ENCODE results near the gene ENG.
"Not testable (repeated sequence)": the region's sequence is repeated elsewhere in the genome, so short reads cannot be mapped to it uniquely, and the experiment has no call there.

The ENG gene

DNA sequence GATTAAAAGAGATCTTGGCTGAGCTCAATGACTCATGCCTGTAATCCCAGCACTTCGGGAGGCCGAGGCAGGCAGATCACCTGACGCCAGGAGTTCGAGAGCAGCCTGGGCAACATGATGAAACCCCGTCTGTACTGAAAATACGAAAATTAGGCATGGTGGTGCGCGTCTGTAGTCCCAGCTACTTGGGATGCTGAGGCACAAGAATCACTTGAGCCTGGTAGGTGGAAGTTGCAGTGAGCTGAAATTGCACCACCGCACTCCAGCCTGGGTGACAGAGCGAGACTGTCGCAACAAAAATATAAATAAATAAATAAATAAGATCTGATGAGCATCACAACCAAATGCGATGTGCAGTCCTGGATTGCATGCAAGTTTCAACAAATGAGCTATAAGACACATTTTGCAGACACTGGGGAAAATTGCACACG is 8.7 kb upstream of the ENG start:
- no peak for DNase-seq

DNA sequence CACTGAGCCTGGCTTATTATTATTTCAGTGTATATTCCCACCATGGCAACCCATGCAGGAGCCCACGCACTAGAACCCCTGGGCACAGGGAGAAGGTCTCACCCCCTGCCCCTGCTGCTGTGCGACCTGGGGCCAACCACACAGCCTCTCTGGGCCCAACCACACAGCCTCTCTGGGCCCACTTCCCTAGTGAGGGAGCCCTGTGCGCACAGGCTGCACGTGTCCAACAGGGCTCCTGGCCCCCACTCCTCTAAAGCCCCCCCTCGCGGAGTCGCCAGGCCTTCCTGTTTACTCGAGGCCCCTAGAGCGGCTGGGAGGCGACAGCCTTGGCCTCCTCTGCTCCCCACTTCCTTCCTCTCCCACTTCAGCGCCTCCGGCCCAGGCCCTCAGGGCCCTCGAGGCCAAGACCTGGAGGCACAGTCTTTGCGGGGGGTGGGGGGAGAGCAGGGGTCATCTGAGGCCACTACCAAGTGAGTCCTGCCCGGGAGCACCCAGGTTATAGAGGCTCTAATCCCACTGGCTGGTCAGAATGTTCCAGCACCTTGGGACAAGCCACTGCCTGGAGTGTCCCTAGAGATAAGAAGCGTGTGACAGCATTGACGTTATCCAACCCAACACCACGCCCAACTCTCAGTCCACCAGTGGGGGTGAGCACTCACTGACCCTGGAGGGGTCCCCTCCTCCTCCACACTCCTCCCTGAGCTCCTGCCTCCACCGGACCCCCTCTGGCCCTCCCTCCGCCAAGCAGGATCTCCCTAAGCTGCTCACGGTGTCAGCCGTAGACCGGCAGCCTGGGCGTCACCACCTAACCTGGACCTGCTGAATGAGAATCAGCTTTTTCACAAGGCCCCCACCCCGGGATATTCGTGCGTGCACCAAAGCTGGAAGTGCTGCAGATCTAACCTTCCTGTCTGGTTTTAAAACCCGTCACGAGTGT is 7.9 kb upstream of the ENG start:
- DNase-seq: no peak

DNA sequence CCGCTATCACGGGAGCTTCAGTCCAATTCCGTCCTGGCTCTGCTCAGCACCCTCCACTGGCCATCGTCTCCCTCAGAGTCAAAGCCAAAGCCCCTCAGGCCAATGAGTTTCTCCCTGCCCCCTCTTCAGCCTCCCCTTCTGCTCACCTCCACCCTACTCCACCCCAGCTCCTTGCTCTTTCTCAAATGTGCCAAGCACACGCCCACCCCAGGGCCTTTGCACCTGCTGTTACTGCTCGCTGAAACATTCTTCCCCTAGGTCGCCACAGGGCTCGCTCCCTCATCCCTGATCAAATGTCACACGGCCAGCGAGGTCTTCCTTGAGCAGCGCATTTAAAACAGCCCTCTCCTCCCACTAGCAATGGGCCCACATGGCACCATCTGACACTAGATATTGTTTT is 6.3 kb upstream of the ENG start:
- DNase-seq: no peak

DNA sequence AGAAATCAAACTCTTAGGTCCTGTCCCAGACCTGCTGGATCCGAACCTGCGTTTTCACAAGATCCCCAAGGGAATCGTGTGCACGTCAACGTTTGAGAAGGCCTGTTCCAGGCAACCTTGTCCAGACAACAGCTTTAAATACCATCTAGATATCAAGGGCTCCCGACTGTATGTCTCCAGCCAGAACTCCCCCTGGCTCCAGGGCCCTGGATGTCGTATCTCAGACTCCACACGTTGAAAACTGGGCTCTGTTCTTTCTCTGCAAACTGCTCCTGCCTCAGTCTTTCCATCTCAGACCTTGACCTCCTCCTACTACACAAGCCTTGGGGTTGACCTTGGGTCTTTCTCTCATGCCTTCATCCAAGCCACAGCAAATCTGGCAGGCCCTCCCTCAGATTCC is 5.8 kb upstream of the ENG start:
- no peak for DNase-seq

DNA sequence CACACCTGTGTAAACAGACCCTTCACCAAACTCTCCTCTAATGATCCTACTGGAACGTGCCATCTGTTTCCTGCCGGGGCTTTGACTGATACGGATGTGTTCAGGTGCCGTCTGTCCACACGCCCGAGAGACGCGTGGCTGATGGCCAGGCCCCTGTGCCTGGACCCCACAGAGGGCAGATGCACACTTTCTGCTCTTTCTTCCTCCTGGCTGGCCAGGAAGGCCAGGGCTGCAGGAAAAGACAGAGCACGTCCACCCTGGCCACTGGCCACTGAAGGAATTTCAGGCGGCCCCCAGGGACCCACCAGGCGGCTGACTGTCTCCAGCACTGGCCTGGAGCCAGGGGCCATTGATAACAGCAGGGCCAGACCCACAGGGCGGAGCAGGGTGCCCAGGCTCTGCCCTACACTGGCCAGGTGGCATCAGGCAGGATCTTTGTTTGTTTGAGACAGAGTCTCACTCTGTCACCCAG is 3.6 kb upstream of the ENG start:
- DNase-seq: peak; percentile 24

DNA sequence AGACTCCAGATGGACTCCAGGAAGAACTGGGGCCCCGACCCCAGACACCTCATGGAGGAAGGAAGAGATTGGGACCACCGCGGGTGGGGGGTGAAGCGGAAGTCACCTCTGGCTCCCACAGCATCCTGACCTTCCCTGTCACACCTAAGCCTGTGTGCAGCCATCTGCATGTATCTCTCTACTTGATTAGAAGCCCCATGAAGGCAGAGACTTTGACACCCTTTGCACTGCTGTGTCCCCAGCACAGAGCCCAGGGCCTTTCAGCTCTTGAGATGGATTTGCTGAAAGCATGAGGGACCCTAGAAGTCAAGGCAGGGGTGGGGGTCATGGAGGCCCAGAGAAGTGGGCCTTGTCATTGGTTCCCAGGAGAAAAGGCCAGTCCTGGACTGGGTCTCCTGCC is 2.8 kb upstream of the ENG start:
- DNase-seq: no peak

DNA sequence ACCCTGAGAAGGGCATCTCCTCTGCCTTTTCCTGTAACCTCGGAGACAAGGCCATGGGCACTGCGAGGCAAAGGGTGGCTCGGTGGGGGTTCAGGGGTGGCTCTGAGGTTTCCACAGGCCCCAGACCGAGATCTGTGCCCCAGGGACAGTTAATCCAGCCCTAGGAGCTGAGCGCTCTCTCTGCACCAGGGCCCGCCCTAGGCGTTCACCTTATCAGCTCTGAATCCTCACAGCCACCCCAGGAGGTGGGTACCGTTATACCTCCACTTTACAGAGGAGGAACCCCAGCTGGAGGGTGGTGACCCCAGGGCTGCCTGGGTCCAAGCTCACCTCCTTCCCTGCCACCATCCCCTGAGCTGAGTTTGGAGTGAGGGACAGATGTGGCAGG is 2.3 kb upstream of the ENG start:
- no peak for DNase-seq

DNA sequence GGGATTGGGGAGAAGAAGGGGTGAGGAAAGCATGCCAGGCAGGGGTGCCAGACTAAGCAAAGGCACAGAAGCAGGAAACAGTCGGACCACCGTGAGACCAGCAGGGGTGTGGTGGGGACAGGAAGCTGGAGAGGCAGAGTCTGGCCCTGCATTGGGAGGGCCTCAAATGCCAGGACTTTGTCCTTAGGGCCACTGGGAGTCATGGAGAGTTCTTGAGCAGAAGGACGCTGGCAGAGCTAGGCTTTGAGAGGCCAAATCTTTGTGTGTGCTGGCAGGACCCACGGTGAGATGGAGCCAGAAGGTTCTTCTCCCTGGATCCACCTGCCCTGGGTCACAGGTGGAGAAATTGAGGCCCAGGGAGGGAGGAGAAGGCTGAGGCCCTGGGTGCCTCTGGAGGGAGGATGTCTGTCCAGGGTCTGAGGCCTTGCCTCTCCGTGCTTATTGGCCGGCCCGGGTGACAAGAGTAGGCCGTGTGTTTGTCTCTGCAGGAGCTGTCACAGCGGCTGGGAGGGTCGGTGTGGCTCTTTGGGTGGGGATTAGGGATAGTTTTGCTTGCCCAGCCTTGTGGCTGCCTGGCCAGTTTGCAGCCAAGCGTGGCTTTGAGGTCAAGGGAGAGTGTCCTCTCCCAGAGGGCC is 1.8 kb upstream of the ENG start:
- DNase-seq: no peak

DNA sequence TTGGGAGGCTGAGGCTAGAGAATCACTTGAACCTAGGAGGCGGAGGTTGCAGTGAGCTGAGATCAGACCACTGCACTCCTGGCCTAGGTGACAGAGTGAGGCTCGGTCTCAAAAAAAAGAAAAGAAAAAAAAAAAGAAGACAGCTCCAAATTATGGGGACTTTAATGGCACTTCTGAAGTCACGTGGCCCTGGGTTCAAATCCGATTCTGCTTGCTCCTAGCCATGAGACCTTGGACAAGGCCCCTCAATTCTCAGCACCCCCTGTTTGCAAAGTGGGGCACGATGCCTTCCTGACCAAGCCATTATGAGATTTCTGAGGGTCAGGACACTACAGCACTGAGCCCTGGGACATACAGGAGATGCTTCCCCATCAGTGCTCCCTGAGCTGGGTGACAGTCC is 1.1 kb upstream of the ENG start:
- no peak for DNase-seq

DNA sequence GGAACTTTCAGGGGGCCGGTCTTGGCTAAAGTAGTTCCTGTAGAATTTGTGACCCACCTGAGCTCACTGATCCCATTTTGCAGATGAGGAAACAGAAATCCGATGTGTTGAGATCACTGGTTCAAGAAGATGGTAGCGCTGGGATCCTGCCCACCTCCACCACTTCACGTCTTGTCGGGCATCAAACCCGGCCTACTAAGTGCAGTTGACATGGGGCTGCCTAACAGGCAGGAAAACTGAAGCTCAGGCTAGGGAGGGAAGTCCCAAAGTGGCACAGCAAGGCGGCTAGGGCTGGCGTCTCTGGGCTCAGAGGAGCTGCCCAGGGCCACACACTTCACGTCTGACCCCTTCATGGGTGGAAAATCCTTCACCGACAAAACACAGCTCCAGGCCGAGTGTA is 502 bp upstream of the ENG start:
- no peak for DNase-seq

DNA sequence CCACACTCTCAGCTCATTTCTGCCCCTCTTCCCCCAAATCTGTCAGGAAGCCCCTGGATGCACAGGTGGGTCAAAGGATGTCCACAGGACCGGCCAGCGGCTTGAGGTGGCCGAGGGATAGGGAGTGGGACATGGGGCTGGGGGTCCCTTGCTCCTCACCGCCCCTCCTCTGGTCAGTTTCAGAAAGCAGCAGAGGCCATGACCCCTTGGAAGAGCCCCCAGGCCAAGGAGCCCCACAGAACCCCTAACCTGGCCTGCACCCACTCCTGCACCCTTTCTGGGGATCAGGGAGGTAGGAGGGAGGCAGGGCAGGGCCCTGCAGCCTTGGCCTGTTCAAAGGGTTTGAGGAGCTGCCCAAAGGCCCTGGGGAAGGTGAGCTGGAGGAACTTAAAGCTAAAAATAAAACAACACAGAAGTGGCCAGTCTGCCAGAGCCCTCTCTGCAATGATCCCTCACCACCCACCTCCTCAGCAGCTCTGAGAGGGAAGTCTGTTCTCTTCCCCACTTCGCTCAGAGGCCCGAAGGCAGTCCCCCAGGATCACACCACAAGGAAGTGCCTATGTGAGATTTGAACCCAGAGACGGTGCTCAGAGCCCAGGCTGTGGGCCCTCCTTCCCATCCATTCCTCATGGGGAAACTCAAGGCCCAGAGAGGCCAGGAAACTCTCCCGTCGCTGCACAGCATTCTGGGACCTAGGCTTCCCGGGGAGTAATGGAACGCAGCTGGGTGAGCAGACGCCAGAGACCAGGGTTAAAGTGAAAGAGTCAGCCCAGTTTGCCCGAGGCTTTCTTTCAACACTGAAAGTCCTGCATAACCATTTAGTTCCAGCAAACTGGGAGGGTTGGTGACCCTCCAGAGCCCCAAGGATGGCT is 910 bp downstream of the ENG start:
- no peak for DNase-seq

DNA sequence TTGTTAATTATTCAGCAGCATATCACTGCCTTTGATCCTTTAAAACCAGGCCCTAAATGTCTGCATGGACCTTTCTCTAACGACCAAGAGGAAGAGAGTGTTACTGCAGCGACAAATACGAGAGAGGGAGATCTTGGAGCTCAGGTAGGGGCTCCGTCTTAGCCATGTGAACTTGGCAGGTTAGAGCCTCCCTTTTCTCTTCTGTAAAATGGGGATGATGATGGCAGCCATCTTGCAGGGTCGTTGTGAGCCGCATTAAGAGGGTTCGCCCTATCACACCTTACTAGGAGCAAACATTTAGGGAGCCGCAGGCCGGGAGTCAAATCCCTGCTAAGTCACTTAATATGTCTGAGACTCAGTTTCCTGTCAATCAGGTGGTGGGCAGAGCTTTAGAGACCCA is 1.6 kb downstream of the ENG start:
- DNase-seq: no peak

DNA sequence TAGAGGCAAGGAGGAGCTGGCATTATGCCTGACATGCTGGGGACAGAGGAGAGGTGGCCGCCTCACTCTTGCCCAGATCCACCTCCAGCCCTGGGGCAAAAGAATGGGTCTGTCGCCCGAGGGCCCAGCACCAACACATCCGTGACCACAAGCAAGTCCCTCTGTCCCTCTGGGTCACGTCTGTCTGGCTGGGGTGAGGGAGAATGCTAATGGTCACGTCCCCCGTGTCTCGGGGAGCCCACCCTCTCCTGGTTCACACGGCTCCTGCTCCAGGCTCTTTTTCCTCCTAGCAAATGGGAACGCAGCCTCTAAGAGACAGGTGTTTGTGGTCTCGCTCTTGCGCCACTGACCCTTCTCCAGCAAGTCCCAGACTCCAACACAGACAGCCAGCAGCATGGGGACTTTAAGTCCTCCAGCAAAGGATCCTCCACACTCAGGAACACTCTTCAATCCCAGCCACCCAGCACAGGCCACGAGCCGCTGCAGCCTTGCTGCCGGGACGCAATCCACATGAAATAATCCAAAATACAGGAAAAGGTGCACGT is 4.1 kb downstream of the ENG start:
- no peak for DNase-seq

DNA sequence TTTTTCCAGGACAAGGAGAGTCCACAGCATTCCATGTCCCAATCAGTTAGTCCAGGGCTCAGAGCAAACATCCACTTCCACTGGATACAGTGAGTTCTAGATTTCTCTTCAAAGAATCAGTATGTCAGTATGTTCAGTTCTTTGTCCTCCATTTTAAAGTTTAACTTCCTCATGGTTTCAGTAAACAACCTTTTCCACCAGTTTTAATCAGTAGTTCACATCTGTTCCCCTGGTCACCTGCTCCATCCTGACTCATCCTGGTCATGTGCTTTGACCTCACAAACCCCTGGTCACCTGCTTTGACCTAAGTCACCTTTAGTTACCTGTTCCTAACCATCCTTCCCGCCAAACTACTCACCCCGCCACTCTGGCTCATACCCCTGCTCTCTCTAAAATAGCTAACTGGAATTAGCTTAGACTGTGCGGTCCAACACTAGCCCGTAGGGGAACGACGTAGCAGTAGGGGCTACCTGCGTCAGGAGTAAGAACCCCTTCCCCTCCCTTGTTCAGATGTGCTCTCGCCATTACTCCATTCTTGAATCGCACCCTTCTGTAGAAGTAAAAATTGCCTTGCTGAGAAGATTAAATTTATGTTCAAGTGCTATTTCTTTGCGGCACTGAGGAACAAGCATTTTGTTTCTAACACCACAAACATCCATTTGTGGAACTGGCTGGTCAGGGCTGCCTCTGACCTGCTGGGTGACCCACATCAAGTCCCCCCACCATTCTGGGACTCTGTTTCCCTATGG is 5.5 kb downstream of the ENG start:
- DNase-seq: no peak

DNA sequence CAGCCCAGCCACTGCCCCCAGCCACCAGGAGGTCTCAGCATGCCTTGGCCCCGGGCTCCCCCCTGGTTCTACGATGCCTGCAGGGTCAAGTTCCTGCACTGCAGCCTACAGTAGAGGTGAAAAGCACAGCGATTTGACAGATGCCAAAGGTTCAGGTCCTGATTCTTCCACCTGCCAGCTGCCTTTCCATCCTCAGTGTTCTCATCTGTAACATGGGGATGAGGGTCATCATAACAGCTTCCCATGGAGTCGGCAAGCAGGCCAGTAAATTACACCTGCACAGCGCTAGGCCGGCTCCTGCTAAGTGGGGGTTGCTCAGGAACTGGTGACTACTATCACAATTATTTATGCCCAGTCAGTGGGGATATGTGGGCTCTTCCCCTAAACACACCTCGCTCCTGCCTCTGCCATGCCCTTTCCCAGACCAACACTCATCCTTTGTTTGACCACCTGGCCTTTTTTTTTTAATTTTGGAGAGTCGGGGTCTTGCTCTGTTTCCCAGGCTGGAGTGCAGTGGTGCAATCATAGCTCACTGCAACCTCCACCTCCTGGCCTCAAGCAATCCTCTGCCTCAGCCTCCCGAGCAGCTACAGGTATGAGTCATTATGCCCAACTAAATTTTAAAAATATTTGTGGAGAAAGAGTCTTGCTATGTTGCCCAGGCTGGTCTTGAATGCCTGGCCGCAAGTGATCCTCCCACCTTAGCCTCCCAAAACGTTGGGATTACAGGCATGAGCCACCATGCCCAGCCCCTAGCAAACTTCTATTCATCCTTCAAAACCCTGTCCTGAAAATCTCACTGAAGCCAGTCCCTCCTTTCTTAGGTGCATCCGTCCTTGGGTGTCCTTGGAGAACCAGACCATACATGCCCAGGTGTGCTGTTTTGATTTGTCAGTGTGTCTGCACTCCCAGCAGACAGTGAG is 6.4 kb downstream of the ENG start:
- DNase-seq: no peak

DNA sequence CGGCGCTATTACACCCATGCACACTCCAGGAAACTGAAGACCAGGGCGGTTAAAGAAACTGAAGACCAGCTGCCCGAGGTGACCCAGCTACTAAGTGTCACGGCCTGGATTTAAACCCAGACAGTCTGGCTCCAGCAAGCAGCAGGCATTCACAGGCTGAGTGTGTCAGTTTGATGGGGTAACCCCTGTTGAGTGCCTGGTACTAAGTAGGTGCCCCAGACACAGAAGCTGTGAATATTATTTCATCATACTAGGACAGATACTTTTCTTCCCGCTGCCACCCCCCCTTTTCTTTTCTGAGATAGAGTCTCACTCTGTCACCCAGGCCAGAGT is 7.3 kb downstream of the ENG start:
- DNase-seq: no peak

DNA sequence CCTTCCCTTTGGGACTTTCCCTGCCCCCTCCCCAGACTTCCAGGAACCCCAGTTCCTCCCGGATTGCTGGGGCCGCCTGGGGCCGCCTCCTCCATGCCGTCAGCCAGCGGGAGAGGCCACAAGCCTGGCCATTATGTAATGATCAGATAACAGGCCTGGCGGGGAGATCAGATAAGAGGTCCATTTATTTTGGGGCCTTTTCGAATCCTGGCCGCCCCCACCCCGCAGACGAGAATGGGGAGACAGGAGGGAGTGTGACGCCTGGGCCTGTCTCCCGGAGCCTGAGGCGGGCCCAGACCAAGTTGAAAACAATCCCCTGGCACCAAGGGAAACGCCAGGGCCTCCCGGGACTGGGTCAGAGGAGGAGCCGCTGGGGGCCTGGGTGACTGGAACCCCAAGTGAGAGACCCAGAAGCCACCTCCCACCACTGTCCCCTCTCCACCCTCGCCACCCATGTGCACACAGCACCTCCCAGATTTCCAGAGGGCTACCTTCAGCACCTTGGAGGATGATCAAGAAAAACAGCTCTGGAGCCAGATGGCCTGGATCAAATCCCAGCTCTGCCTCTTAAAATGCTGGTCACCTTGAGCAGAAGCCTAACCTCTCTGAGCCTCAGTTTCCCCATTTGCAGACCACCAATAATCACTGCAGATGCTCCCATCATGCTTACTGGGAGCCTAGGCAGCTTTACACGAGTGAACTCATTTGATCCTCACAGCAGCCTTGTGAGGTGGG is 7.8 kb downstream of the ENG start:
- no peak for DNase-seq

DNA sequence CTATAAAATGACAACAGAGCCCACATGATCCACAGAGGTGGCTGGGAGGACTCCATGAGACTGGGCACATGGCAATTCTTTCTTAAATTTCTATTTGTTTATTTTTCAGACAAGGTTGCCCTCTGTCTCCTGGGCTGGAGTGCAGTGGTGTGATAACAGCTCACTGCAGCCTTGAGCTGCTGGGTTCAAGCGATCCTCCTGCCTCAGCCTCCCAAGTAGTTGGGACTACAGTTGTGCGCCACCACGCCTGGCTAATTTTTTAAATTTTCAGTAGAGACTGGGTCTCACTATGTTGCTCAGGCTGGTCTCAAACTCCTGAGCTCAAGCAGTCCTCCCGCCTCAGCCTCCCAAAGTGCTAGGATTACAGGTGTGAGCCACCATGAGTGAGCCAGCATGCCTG is 8.8 kb downstream of the ENG start:
- not testable (repeated sequence) for DNase-seq

DNA sequence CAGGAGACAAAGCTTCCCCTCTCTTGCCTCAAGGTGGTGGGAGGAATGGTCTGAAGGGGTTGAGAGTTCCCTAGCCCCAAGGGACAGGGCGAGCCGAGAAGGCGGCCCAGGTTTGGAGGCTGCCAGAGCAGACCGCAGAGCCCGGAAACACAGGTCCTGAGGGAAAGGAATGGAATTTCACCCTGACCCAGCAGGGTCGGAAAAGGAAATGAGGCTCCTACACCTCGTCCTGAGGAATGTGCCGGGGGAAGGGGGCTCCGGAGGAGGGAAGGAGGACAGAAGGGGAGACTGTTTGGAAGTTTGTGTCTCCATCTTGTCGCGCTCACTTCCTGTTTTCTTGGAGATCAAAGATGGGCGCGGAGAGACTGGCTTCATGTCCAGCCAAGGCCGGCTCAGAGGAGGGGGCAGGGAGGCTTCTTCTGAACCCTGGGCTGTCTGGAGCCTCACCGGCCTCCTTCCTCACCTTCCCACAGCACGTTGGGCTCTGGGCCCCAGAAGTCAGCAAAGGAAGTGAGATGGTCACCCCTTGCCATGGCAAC is 9.6 kb downstream of the ENG start:
- no peak for DNase-seq

DNA sequence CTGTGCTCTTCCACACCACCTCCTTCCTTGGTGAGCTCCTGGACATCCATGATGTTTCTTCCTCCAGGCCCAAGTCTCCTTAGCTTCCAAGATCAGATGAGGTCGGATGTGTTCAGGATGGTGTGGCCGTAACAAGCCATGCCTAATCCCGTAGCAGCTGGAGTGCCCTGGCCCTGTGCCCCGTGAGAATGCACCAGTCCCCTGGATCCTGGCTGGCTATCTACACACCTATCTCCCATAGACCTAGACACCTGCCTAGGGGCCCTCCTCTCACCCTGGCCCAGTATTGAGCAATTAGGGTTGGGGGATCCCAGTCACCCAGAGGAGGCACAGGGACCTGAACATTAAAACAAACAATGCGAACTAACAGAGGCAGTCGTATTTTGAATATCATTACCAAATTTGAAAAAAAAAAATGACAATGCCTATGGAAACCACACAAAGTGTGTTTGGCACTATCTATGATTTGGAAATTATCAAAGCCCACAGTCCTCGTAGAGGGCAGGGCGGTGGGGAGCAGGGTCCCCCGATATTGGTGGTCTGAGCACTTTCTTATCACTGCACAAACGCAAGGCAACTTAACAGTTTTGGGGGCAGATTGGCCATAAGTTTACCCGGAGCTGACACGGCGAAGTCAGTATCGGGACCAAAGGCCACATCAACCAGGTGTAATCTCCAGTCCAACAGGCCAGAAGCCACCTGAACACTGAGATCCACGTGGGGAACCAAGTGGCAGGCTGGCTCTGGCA is 13.2 kb downstream of the ENG start:
- DNase-seq: no peak
